ENCODE results near the gene PTAFR.

The PTAFR gene

GRCh38 chr1:28195780-28196179 lies 19.3 kb upstream of the PTAFR start:
- TF ChIP-seq TAF1 (IDR thresholded peaks at IDR 0.05; ENCODE audit: borderline replicate concordance, insufficient read depth, low read length), result no peak
- TF ChIP-seq SIN3A (IDR thresholded peaks at IDR 0.05; ENCODE audit: borderline replicate concordance, insufficient read depth, low read length), result no peak
- no peak for TF ChIP-seq POLR2AphosphoS5 (IDR thresholded peaks at IDR 0.05; ENCODE audit: low read depth, low read length)
- no peak for TF ChIP-seq FOXP2 (optimal IDR thresholded peaks at IDR 0.05; ENCODE audit: borderline replicate concordance, extremely low read depth, extremely low read length, insufficient read depth)
- no peak for TF ChIP-seq REST (IDR thresholded peaks at IDR 0.05; ENCODE audit: insufficient read depth in 1 of 2, low read depth in 2 of 2, low read length in 2 of 2)

- TF ChIP-seq REST (IDR thresholded peaks at IDR 0.05; ENCODE audit: insufficient read depth in 1 of 2, low read depth in 2 of 2, low read length in 2 of 2), result no peak
- TF ChIP-seq POLR2AphosphoS5 (IDR thresholded peaks at IDR 0.05; ENCODE audit: low read depth, low read length), result no peak
- no peak for TF ChIP-seq TAF1 (IDR thresholded peaks at IDR 0.05; ENCODE audit: borderline replicate concordance, insufficient read depth, low read length)
- TF ChIP-seq SIN3A (IDR thresholded peaks at IDR 0.05; ENCODE audit: borderline replicate concordance, insufficient read depth, low read length), result no peak
- TF ChIP-seq FOXP2 (optimal IDR thresholded peaks at IDR 0.05; ENCODE audit: borderline replicate concordance, extremely low read depth, extremely low read length, insufficient read depth), result no peak
Measured at GRCh38 chr1:28194326-28195035, 18.0 kb upstream of the PTAFR start.

GRCh38 chr1:28193701-28194161 lies 17.2 kb upstream of the PTAFR start:
- TF ChIP-seq POLR2AphosphoS5 (IDR thresholded peaks at IDR 0.05; ENCODE audit: low read depth, low read length), result no peak
- TF ChIP-seq TAF1 (IDR thresholded peaks at IDR 0.05; ENCODE audit: borderline replicate concordance, insufficient read depth, low read length), result no peak

GRCh38 chr1:28190996-28191645 lies 14.6 kb upstream of the PTAFR start:
- TF ChIP-seq REST (IDR thresholded peaks at IDR 0.05; ENCODE audit: insufficient read depth in 1 of 2, low read depth in 2 of 2, low read length in 2 of 2) (no peak), FOXP2 (optimal IDR thresholded peaks at IDR 0.05; ENCODE audit: borderline replicate concordance, extremely low read depth, extremely low read length, insufficient read depth) (no peak), POLR2AphosphoS5 (IDR thresholded peaks at IDR 0.05; ENCODE audit: low read depth, low read length) (no peak), SIN3A (IDR thresholded peaks at IDR 0.05; ENCODE audit: borderline replicate concordance, insufficient read depth, low read length) (no peak), TAF1 (IDR thresholded peaks at IDR 0.05; ENCODE audit: borderline replicate concordance, insufficient read depth, low read length) (no peak)

- TF ChIP-seq TAF1 (IDR thresholded peaks at IDR 0.05; ENCODE audit: borderline replicate concordance, insufficient read depth, low read length) (no peak), REST (IDR thresholded peaks at IDR 0.05; ENCODE audit: insufficient read depth in 1 of 2, low read depth in 2 of 2, low read length in 2 of 2) (no peak), POLR2AphosphoS5 (IDR thresholded peaks at IDR 0.05; ENCODE audit: low read depth, low read length) (no peak), FOXP2 (optimal IDR thresholded peaks at IDR 0.05; ENCODE audit: borderline replicate concordance, extremely low read depth, extremely low read length, insufficient read depth) (no peak), SIN3A (IDR thresholded peaks at IDR 0.05; ENCODE audit: borderline replicate concordance, insufficient read depth, low read length) (no peak)
Measured at GRCh38 chr1:28190337-28190979, 14.0 kb upstream of the PTAFR start.
